Measurements from ENCODE around the gene SND1. TPM values are rescaled to one million over a fixed set of nuclear protein-coding genes. Genes with fewer than 3 reads are reported as not detected.
"Not testable (repeated sequence)": the region's sequence is repeated elsewhere in the genome, so short reads cannot be mapped to it uniquely, and the experiment has no call there.

SND1 gene
- total RNA-seq, 6 experiments from 2014 or later, result 217 to 259 (median 247) TPM

GRCh38 chr7:127957886-127958285 is 305.9 kb downstream of the SND1 start:
- Mint-ChIP-seq H3K4me1 (ENCODE audit: low read depth) (no peaks in the 10 kb centered on the region; the same call in 1 of the 2 replicates), H3K36me3 (ENCODE audit: low read depth) (peaks cover 35% of the 10 kb centered on the region), H3K27ac (no peak overlapping the region), H3K9me3 (peaks cover 1% of the 10 kb centered on the region), H3K27me3 (ENCODE audit: insufficient read depth) (peaks cover under 1% of the 10 kb centered on the region; the same call in 1 of the 2 replicates), H3K4me3 (no peak overlapping the region)
- DNase-seq, result no peak
- TF ChIP-seq CTCF (IDR thresholded peaks at IDR 0.05), result no peak

- Mint-ChIP-seq H3K9me3 (peaks cover 4% of the 10 kb centered on the region), H3K4me1 (ENCODE audit: low read depth) (no peaks in the 10 kb centered on the region; the same call in 1 of the 2 replicates), H3K27ac (no peak overlapping the region), H3K36me3 (ENCODE audit: low read depth) (peaks cover 38% of the 10 kb centered on the region), H3K27me3 (ENCODE audit: insufficient read depth) (no peaks in the 10 kb centered on the region), H3K4me3 (no peak overlapping the region)
- no peak for DNase-seq
- TF ChIP-seq CTCF (IDR thresholded peaks at IDR 0.05), result no peak
Measured at GRCh38 chr7:127959770-127960169, 307.8 kb downstream of the SND1 start.

GRCh38 chr7:127961786-127962453 is 309.9 kb downstream of the SND1 start:
- no peak for DNase-seq
- Mint-ChIP-seq H3K27ac (no peak overlapping the region), H3K9me3 (peaks cover 4% of the 10 kb centered on the region), H3K27me3 (ENCODE audit: insufficient read depth) (no peaks in the 10 kb centered on the region), H3K4me1 (ENCODE audit: low read depth) (peaks cover under 1% of the 10 kb centered on the region; the same call in 1 of the 2 replicates), H3K36me3 (ENCODE audit: low read depth) (peaks cover 39% of the 10 kb centered on the region), H3K4me3 (no peak overlapping the region)
- no peak for TF ChIP-seq CTCF (IDR thresholded peaks at IDR 0.05)

GRCh38 chr7:127962589-127963361 is 310.8 kb downstream of the SND1 start:
- H3K4me1 Mint-ChIP-seq (ENCODE audit: low read depth), result peaks cover 5% of the 10 kb centered on the region; the same call in 1 of the 2 replicates
- H3K27me3 Mint-ChIP-seq (ENCODE audit: insufficient read depth), result no peaks in the 10 kb centered on the region
- H3K36me3 Mint-ChIP-seq (ENCODE audit: low read depth), result peaks cover 42% of the 10 kb centered on the region
- no peak for DNase-seq
- no peak overlapping the region for H3K4me3 Mint-ChIP-seq
- H3K27ac Mint-ChIP-seq, result no peak overlapping the region
- no peak for TF ChIP-seq CTCF (IDR thresholded peaks at IDR 0.05)
- H3K9me3 Mint-ChIP-seq, result peaks cover 4% of the 10 kb centered on the region

- H3K27me3 Mint-ChIP-seq (ENCODE audit: insufficient read depth); H3K27ac Mint-ChIP-seq; DNase-seq; H3K9me3 Mint-ChIP-seq; H3K4me3 Mint-ChIP-seq: not testable (repeated sequence)
- Mint-ChIP-seq H3K4me1 (ENCODE audit: low read depth) (peaks cover 14% of the 10 kb centered on the region), H3K36me3 (ENCODE audit: low read depth) (peaks cover 42% of the 10 kb centered on the region)
Measured at GRCh38 chr7:127963850-127964249, 311.9 kb downstream of the SND1 start.

- DNase-seq, result no peak
- Mint-ChIP-seq H3K27ac (no peak overlapping the region), H3K9me3 (peaks cover 4% of the 10 kb centered on the region), H3K4me3 (no peak overlapping the region), H3K4me1 (ENCODE audit: low read depth) (peaks cover 17% of the 10 kb centered on the region), H3K27me3 (ENCODE audit: insufficient read depth) (no peaks in the 10 kb centered on the region), H3K36me3 (ENCODE audit: low read depth) (peaks cover 13% of the 10 kb centered on the region)
- no peak for TF ChIP-seq CTCF (IDR thresholded peaks at IDR 0.05)
Measured at GRCh38 chr7:127967281-127967680, 315.3 kb downstream of the SND1 start.
